Measurements from ENCODE around the gene BMPR1B. TPM values are rescaled to one million over a fixed set of nuclear protein-coding genes. Genes with fewer than 3 reads are reported as not detected.

BMPR1B gene
- total and polyA plus RNA-seq, 2 of the 8 experiments (the other 6 are each of a cell fraction or from before 2014, with no cell fraction given) = 0.14 to 1.1 TPM

DNA sequence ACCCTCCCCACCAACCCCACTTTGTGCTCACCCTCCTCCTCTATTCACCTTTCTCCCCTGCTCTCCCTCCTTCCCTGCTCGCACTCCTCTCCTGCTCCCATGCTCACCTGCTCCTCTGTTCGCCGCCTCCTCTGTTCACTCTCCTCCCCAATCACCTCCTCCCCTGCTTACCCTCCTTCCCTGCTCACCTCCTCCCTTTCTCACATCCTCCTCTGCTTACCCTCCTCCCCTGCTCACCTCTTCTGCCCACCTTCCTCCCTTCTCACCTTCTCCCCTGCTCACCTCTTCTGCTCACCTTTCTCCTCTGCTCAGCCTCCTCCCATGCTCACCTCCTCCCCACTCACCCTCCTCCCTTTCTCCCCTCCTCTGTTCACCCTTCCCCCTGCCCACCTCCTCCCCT is 433.8 kb downstream of the BMPR1B start (continued):
- TF ChIP-seq, protein P1, sequence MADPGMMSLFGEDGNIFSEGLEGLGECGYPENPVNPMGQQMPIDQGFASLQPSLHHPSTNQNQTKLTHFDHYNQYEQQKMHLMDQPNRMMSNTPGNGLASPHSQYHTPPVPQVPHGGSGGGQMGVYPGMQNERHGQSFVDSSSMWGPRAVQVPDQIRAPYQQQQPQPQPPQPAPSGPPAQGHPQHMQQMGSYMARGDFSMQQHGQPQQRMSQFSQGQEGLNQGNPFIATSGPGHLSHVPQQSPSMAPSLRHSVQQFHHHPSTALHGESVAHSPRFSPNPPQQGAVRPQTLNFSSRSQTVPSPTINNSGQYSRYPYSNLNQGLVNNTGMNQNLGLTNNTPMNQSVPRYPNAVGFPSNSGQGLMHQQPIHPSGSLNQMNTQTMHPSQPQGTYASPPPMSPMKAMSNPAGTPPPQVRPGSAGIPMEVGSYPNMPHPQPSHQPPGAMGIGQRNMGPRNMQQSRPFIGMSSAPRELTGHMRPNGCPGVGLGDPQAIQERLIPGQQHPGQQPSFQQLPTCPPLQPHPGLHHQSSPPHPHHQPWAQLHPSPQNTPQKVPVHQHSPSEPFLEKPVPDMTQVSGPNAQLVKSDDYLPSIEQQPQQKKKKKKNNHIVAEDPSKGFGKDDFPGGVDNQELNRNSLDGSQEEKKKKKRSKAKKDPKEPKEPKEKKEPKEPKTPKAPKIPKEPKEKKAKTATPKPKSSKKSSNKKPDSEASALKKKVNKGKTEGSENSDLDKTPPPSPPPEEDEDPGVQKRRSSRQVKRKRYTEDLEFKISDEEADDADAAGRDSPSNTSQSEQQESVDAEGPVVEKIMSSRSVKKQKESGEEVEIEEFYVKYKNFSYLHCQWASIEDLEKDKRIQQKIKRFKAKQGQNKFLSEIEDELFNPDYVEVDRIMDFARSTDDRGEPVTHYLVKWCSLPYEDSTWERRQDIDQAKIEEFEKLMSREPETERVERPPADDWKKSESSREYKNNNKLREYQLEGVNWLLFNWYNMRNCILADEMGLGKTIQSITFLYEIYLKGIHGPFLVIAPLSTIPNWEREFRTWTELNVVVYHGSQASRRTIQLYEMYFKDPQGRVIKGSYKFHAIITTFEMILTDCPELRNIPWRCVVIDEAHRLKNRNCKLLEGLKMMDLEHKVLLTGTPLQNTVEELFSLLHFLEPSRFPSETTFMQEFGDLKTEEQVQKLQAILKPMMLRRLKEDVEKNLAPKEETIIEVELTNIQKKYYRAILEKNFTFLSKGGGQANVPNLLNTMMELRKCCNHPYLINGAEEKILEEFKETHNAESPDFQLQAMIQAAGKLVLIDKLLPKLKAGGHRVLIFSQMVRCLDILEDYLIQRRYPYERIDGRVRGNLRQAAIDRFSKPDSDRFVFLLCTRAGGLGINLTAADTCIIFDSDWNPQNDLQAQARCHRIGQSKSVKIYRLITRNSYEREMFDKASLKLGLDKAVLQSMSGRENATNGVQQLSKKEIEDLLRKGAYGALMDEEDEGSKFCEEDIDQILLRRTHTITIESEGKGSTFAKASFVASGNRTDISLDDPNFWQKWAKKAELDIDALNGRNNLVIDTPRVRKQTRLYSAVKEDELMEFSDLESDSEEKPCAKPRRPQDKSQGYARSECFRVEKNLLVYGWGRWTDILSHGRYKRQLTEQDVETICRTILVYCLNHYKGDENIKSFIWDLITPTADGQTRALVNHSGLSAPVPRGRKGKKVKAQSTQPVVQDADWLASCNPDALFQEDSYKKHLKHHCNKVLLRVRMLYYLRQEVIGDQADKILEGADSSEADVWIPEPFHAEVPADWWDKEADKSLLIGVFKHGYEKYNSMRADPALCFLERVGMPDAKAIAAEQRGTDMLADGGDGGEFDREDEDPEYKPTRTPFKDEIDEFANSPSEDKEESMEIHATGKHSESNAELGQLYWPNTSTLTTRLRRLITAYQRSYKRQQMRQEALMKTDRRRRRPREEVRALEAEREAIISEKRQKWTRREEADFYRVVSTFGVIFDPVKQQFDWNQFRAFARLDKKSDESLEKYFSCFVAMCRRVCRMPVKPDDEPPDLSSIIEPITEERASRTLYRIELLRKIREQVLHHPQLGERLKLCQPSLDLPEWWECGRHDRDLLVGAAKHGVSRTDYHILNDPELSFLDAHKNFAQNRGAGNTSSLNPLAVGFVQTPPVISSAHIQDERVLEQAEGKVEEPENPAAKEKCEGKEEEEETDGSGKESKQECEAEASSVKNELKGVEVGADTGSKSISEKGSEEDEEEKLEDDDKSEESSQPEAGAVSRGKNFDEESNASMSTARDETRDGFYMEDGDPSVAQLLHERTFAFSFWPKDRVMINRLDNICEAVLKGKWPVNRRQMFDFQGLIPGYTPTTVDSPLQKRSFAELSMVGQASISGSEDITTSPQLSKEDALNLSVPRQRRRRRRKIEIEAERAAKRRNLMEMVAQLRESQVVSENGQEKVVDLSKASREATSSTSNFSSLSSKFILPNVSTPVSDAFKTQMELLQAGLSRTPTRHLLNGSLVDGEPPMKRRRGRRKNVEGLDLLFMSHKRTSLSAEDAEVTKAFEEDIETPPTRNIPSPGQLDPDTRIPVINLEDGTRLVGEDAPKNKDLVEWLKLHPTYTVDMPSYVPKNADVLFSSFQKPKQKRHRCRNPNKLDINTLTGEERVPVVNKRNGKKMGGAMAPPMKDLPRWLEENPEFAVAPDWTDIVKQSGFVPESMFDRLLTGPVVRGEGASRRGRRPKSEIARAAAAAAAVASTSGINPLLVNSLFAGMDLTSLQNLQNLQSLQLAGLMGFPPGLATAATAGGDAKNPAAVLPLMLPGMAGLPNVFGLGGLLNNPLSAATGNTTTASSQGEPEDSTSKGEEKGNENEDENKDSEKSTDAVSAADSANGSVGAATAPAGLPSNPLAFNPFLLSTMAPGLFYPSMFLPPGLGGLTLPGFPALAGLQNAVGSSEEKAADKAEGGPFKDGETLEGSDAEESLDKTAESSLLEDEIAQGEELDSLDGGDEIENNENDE (IDR thresholded peaks at IDR 0.05; ENCODE audit: insufficient replicate concordance, low read length) = no peak
- no peak for TF ChIP-seq POU5F1 (IDR thresholded peaks at IDR 0.05; ENCODE audit: low read depth, low read length)
- TF ChIP-seq CHD1 (IDR thresholded peaks at IDR 0.05; ENCODE audit: low read depth, low read length) = no peak

All from H1 (cell line).